HG03097 (cell line): Measurements from ENCODE around the gene ERC1.
"Not testable (repeated sequence)": the region's sequence is repeated elsewhere in the genome, so short reads cannot be mapped to it uniquely, and the experiment has no call there.

ENCODE experiments used
- ATAC-seq: cut with Tn5 transposase; IDR thresholded peaks from one replicate; pipeline ENCODE4 v1.9.1; 2021; ENCODE audit not compliant: unreplicated experiment, low FRiP score

ERC1 gene

DNA sequence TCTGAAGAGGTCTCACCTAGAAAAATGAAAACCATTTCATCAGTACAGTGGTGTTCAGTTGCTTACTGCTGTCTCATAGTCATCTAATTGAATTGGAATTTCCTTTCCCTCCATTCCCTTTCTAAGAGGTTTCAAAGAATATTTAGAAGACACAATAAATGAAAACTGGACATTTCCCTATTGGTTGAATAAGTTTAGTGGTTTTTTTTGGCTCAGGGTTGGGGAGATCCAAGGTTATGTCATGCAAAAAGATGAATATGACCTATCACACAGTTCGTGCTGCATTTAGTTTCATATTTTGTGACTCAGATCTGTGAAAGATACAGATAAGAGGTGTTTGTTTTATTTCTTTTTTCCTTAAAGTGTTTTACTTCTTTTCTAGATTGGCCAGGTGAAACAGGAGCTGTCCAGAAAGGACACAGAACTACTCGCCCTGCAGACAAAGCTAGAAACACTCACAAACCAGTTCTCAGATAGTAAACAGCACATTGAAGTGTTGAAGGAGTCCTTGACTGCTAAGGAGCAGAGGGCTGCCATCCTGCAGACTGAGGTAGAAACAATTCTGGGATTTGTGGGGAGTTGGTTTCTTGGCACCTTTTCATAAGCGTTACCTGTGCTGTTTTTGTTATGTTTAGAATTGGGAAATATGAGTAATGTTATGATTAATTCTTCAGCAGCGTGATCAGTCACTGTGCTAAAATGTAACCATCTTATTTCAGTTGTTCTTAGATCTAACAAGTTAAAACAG is 124.6 kb downstream of the ERC1 start:
- ATAC-seq, result no peak

DNA sequence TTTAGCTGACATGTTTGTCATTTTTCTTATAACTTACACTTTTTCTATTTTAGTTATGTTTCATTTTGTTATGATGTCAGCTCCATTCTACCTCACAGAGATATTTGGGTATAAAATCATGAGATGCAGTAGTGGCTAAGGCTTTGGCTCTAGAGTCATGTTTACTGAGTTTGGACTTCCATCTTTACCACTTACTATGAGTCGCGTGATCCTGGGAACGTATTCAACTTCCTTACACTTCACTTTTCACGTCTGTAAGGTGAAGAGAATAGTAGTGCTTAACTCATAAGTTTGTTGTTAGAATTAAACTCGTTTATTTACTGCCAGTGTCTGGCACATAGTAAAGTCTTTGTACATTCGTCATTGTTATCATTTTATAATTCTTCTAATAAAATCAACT is 126.3 kb downstream of the ERC1 start:
- ATAC-seq, result no peak

DNA sequence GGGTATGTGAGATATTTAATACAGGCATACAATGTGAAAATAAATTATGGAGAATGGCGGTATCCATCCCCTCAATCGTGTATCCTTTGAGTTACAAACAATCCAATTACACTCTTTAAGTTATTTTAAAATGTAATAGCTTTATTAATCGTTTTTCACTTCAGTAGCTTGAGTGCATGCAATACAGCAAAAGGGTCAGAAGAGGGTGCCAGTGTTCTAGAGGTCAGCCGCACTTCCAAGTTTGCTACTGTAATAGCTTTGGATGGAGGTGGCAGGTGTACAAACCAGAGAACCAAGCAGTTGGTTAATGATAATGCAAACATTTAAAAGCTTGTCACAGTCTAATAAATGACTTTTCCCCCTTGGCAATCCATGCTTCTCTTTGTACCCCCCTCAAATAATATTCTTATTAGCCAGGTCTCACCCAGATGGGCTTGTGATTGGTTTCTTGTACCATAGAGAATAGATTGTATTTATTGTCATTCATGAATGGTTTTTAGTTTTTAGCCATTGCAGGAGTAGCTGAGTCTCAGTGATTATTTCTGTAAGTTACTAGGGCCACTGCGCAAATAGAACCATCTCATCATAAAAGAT is 127.0 kb downstream of the ERC1 start:
- ATAC-seq, result no peak

DNA sequence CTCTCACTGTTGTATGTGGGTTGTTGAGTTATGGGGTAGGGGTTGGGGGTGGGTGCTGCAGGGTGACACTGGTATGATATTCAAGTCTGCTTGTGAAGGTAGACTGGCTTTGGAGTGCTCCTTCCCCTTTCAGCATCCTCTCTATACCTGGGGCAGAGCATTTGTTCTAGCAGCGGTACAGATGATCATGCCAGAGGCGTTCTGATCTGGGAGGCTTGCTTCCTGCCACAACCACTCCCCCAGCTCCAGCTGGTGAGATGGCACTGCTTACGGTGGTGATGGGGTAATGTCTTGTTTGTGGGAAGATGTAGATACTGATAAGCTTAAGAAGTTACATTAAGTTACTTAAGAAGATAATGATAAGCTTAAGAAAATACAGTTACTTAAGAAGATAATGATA is 131.8 kb downstream of the ERC1 start:
- ATAC-seq, result no peak

DNA sequence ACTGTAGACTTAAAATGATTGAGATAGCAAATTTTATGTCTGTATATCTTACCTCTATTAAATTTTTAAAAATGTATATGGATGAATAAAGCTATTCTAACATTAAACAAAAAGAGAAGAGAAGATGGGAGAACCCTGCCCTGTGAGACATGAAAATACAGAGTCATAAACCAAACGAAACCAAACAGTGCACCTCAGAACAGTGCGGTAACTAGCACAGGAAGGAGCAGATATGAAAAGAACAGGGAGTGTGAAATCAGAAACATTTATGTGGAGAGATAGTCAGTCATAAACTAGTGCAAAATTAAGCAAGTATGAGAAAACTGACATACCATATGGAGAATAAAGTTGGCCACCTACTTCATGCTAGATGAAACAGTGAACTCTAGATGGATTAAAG is 135.1 kb downstream of the ERC1 start:
- ATAC-seq, result no peak

DNA sequence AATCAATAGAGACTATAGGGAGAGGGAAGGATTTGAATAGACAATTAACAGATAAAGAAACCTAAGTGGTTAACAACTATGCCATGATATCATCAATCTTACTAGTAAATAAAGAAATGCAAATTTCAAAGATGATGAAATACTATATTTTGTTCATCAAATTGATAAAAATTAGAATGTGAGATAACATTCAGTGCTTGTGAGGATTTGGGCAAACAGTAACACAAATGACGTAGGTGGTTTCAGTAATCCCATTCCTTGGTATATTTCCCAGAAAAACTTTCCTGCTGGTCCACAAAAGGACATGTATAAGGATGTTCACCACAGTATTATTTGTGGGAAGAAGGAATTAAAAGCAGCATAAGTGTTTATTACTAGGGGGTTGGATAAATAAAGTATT is 136.0 kb downstream of the ERC1 start:
- ATAC-seq, result no peak

DNA sequence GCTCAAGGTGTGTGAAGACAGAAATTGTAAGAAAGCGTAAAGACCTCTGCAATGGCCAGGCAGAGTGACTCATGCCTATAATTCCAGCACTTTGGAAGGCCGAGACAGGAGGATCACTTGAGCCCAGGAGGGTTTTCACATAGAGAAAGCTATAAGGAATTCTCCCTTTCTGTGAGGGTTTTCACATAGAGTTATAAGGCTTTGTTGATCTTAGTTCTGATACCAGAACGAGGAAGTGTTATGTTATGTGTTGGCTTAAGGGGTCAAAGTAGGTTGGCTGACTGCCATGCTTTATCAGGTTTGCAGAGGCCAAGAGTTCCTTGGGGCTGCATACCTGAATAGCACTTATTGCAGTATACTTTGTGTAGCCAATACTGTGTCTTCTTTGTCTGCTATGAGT is 139.1 kb downstream of the ERC1 start:
- no peak for ATAC-seq

DNA sequence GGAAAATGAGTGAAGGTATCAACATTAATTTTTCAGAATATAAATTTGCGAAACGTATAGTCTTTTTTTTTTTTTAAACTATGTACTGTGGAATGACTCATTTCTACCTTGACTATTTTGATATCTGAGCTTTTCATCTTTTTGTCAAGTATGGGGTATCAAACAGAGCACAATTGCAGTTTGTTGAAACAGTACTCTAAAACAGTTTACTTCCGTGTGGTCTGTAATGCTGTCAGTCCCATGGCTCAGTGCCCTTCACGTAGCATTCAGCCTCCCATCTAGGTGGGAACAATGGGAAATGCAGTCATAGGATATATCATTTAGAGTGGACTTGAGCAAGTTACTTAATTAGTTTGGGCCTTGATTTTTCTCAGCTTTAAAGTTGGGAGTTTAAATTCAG is 139.5 kb downstream of the ERC1 start:
- ATAC-seq, result no peak

DNA sequence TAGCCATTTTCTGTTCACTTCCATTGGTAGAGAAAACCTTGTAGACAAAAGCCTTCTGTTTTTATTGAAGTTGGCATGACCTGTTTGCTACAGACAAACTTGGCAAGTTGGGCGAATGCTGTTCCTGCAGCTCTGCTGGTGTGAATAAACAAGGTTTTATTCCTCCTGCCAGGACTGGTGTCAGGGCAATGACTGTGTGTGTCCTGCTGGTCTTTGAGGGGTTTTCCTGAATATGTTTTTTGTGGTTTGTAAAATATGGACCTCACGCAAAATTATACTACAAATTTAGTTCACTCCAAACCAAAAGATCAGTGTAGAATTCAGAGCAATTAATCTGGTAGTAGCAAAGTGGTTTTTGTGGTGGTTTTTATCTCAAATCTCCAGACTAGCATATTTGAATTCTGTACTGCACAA is 140.8 kb downstream of the ERC1 start:
- no peak for ATAC-seq

DNA sequence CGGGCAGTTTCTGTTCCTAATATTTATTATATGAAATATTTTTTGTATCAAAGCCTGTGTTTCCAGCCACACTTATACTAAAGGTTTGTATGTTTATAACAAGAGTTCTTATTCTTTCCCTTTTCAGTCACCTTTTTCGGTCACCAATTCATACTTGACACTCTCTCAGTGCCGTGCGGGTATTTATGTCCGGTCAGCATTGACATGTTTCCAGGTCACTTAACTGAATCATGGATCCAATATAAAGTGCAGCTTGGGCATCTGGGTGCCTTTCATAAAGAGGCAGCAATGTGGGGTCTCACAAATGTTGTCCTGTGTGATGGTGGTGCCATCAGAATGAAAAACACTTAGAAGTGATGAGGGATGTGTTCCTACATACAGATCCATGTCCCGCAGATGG is 141.3 kb downstream of the ERC1 start:
- no peak for ATAC-seq

DNA sequence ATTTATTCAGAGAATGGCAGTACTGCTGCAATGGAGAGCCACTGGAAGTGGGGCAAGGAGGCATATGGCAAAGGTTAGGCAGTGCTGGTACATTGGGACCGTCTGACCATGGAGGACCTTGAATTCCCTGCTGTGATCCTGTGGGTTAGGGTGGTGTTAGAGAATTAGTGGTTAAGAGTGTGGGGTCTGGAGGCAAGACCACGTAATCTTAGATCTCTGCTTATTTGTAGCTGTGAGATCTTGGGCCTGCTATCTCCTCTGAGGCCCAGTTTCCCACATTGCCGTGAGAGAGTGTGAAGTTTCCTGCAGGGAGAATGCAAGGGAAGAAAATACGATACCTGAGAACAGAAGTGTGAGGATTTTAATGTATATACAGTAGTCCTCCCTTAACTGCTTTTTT is 147.7 kb downstream of the ERC1 start:
- no peak for ATAC-seq

DNA sequence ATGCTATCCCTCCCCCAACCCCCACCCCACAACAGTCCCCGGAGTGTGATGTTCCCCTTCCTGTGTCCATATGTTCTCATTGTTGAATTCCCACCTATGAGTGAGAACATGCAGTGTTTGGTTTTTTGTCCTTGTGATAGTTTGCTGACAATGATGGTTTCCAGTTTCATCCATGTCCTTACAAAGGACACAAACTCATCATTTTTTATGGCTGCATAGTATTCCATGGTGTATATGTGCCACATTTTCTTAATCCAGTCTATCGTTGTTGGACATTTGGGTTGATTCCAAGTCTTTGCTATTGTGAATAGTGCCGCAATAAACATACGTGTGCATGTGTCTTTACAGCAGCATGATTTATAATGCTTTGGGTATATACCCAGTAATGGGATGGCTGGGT is 155.7 kb downstream of the ERC1 start:
- ATAC-seq, result not testable (repeated sequence)

DNA sequence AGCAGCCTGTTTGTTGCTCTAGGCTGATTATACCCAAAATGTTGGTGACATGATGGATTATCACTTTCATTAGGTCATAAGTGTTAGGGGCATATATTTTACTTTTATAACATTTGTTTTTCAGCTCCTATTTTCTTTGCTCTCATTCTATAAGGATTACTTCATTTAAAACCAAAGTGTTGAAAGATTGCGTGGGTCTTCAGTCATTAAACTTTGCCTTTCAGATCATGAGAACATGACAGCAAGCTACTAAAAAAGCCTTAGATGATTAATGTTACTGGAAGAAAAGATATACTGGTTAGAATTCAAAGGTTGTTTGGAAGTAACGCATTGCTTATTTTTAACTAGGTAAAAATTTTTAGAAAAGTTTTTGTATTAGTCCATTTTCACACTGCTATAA is 156.8 kb downstream of the ERC1 start:
- ATAC-seq, result no peak

DNA sequence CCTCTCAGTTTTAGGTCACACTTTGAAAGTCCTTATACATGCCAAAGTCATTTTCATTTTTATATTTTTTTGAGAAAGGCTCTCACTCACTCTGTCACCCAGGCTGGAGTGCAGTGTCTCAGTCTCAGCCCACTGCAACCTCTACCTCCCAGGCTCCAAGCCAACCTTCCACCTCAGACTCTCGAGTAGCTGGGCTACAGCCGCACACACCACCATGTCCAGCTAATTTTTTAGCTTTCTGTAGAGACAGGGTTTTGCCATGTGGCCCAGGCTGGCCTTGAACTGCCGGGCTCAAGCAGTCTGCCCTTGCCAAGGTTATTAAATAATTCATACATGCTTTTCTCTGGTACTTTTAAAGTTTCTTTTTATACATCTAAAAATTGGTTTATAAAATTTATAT is 166.0 kb downstream of the ERC1 start:
- ATAC-seq, result no peak

DNA sequence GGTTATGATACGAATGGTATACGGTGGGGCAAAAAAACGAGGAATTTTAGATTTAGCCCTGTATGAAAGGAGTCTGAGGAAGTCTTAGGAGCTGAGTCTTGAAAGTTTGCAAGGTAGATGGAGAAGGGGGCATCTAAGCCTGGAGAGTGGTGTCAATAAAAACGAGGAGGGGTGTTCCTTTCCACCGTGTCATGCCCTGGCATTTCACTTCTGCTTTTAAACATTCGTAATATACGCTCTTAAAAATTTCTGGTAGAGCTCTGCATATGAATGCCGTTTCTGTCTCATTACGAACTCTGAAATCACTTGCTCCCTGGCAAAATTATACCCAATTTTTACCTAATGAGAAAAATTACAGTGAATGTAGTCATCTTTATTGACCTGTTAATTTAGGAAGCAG is 170.2 kb downstream of the ERC1 start:
- ATAC-seq, result no peak

DNA sequence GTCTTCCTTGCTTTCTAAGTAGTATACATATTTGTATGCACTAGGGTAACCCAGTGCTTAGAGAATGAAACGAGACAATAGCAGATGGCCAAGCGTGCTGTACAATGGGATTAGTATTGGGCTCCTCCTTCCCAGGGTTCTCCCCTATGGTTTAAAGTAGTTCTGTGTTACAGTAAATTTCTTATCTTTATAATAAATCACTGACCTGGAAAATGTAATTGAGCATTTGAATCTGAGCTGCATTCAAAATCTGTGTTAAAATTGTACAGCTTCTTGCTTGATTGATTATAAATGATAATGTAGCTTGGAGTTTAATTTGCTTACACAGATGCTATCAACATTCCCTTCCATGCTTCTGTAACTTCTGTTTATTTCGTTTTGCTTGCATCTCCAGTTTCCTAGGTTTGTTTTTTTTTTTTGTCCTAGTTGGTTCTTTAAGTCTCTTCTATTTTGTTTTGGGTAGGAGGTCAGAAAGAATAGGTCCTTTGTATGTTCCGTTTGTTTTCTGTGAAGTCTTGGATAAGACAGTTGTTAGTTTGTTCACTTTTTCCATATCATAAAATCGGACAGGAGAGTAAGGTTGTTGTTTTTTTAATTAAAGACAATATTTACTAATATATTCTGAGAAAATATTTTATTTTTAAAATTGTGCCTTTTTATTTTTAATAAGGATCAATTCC is 171.2 kb downstream of the ERC1 start:
- ATAC-seq, result no peak

DNA sequence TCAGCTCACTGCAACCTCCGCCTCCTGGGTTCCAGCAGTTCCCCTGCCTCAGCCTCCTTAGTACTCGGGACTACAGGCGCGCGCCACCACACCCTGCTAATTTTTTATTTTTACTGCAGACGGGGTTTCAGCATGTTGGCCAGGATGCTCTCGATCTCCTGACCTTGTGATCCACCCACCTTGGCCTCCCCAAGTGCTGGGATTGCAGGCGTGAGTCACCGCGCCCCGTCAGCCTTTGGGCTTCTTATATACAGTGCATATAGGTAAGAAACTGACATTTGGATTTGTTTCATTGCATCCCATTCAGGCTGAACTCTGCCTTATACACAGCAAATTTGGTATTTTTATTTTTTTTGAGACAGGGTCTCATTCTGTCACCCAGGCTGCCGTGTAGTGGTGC is 176.8 kb downstream of the ERC1 start:
- ATAC-seq, result no peak

DNA sequence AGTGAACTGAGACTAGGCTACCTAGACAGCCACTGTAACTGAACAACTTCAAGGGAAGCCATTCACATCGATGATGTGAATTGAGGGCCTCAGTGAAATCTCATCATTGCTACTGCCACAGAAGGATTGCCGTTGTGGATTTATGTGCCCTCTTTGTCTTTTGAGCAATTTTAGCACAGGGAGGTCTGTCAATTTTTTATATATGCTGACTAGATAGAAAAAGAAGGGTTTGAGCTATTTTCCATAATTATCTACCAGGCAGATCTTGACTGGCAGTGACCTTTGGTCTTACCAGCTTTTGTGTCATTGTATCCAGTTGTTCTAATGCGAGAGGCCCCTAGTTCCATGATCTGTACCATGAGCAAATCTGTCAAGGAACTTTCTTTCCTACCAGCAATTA is 179.4 kb downstream of the ERC1 start:
- no peak for ATAC-seq

DNA sequence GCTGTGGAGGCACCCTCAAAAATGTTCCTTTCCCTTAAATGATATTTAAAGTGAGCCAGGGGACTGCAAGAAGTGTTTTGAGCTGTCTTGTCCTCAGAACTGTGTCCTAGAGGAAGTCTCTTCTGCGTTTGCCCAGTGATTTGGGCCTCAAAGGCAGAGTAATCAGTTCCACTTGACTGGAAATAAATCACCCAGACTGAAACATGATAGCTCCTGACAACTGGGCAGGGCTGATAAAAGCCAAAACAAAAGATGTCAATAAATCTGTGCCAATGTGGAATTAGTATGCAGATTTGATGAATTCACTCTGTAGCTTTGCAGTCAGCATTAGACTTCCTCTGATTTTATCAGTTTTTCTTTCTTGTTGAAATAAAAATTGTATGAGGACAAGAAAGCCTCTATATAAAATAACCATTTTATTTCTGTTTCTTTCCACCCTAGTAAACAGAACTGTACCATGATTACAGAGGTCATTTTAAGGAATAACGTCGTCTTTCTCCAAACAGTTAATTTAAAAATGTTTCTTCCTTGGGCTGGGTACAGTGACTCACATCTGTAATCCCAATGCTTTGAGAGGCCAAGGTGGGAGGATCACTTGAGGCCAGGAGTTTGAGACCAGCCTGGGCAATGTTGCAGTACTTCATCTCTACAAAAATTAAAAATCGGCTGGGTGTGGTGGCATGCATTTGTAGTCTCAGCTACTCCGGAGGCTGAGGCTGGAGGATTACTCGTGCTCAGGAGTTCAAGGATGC is 180.8 kb downstream of the ERC1 start:
- ATAC-seq, result no peak

DNA sequence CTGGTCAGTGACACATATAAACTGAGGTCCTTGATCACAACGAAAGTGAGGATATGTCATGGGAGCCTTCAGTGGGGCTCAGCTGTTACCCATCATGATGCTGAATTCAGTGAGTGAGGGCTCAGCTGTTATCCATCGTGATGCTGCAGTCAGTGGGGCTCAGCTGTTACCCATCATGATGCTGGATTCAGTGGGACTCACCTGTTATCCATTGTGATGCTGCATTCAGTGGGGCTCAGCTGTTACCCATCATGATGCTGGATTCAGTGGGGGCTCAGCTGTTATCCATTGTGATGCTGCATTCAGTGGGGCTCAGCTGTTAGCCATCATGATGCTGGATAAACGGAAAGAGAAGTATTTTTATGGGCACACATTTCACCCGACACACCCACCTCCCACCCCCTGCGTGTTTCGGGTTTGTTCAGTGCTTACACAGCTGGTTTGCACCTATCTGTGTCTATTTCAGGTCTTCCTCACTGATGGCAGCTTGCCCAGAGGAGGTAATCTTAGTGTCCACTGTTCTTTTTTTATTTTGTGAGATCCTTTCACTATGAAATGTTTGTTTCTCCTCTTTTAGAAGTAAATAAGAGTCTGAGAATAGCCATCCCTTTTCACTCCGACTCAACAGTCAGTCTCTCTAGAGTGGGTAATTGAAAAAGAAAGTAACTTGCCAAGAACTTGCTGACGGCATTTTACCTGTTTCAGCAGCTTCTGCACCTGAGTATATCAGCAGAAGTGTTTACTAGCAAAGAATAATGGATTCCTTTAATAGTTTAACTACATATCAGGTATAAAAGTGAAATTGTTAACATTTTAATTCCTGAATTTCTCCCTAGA is 183.0 kb downstream of the ERC1 start:
- ATAC-seq, result no peak

DNA sequence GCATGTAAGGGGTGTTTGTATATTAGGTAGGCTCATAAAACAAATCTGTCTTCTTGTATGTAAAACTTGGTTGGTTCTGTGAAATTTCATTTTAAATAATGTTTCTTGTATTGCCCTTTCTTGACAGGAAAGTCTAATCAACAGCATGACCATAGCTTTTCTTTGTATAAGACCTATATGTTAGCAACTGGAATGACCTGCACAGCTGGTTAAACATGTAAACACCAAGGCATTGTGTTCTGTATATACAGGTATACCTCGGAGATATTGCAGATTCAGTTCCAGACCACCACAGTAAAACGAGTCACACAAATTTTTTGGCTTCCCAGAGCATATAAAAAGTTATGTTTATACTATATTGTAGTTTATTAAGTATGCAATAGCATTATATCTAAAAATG is 183.6 kb downstream of the ERC1 start:
- ATAC-seq, result no peak
